WTC11 (cell line): ENCODE measurements around the gene FAM50B.

Experiments used
- MYBL2 ChIP-seq: sonication (generic); formaldehyde crosslinking; IDR thresholded peaks from 2 replicates; pipeline ENCODE4 v1.8.1; 2023; ENCODE audit warnings: mild to moderate bottlenecking, moderate library complexity, missing genetic modification reagents
- TF ChIP-seq, protein P1 (sequence below): fragments of 200-600 bp; IDR thresholded peaks from 2 replicates; pipeline ENCODE4 v1.8.0; 2022; ENCODE audit warnings: antibody characterized with exemption
- TF ChIP-seq, protein P2 (sequence below): sonication (generic); formaldehyde crosslinking; IDR thresholded peaks from 2 replicates; pipeline ENCODE4 v1.8.0; 2023; ENCODE audit warnings: missing genetic modification reagents

DNA sequence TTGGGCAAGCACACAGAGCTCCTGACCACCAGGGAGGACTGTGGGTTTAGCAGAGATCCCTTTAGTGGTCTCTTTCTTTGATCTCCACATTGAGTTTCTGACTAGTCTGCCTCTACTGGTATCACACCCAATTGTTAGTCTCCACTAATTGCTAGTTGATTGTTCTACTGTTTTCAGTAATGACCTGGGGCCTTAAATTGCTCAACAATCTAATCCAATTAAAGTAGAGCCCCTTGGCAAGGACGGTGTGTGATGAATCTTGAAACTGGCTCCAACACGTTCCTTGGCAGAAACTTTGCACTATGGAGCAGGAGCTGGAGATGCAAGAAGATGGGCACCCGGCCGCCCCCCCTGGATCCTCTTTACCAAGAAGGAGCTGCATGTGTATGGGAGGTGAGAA is 12.3 kb downstream of the FAM50B start:
- TF ChIP-seq, protein P1, sequence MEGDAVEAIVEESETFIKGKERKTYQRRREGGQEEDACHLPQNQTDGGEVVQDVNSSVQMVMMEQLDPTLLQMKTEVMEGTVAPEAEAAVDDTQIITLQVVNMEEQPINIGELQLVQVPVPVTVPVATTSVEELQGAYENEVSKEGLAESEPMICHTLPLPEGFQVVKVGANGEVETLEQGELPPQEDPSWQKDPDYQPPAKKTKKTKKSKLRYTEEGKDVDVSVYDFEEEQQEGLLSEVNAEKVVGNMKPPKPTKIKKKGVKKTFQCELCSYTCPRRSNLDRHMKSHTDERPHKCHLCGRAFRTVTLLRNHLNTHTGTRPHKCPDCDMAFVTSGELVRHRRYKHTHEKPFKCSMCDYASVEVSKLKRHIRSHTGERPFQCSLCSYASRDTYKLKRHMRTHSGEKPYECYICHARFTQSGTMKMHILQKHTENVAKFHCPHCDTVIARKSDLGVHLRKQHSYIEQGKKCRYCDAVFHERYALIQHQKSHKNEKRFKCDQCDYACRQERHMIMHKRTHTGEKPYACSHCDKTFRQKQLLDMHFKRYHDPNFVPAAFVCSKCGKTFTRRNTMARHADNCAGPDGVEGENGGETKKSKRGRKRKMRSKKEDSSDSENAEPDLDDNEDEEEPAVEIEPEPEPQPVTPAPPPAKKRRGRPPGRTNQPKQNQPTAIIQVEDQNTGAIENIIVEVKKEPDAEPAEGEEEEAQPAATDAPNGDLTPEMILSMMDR, result no peak
- no peak for TF ChIP-seq MYBL2 (CRISPR knock-in tag)
- TF ChIP-seq, protein P2, sequence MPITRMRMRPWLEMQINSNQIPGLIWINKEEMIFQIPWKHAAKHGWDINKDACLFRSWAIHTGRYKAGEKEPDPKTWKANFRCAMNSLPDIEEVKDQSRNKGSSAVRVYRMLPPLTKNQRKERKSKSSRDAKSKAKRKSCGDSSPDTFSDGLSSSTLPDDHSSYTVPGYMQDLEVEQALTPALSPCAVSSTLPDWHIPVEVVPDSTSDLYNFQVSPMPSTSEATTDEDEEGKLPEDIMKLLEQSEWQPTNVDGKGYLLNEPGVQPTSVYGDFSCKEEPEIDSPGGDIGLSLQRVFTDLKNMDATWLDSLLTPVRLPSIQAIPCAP (CRISPR knock-in tag), result no peak
